Calu3 (cell line): Measurements from ENCODE around the gene GAD2. TPM values are rescaled to one million over a fixed set of nuclear protein-coding genes. Genes with fewer than 3 reads are reported as not detected.

Source experiments
- BruUV-seq: library from RNA; stranded (reverse); fragments of 400-500 nt; replicated peaks from 2 replicates; lab custom pipeline; 2021; lab: Mats Ljungman, UMichigan
- CTCF ChIA-PET: fragments of 300-600 bp; sonication (Branson Sonifier 250); formaldehyde crosslinking; loops from one replicate; lab custom pipeline; 2022; ENCODE audit warnings: antibody characterized with exemption; lab: Charles Lee
- DNase-seq: peaks from one replicate; pipeline ENCODE4 v3.0.0; 2022
- H3K27ac Mint-ChIP-seq: one replicate; pipeline ENCODE4 v1.8.0; 2022; ENCODE audit warnings: mixed read lengths; ENCODE audit not compliant: unreplicated experiment
- H3K27me3 Mint-ChIP-seq: one replicate; pipeline ENCODE4 v1.8.0; 2022; ENCODE audit warnings: mixed read lengths; ENCODE audit not compliant: unreplicated experiment
- H3K36me3 Mint-ChIP-seq: one replicate; pipeline ENCODE4 v1.8.0; 2022; ENCODE audit warnings: mild to moderate bottlenecking, moderate library complexity, mixed read lengths; ENCODE audit not compliant: insufficient read depth, unreplicated experiment
- H3K4me1 Mint-ChIP-seq: one replicate; pipeline ENCODE4 v1.8.0; 2022; ENCODE audit warnings: mild to moderate bottlenecking, low read depth, mixed read lengths; ENCODE audit not compliant: unreplicated experiment
- H3K4me3 Mint-ChIP-seq: one replicate; pipeline ENCODE4 v1.8.0; 2022; ENCODE audit warnings: mild to moderate bottlenecking, low read depth, moderate library complexity, mixed read lengths; ENCODE audit not compliant: unreplicated experiment
- H3K9me3 Mint-ChIP-seq: one replicate; pipeline ENCODE4 v1.8.0; 2022; ENCODE audit warnings: low read depth, mixed read lengths; ENCODE audit not compliant: unreplicated experiment
- CTCF ChIP-seq: fragments of 200-600 bp; IDR thresholded peaks from one replicate; pipeline ENCODE4 v1.8.0; 2022; ENCODE audit warnings: antibody characterized with exemption; ENCODE audit not compliant: unreplicated experiment
- intact Hi-C: fragments of 100-400 bp; cut with micrococcal nuclease; formaldehyde crosslinking; loops from one replicate; pipeline ENCODE4 v1.10.0; 2022; ENCODE audit not compliant: unreplicated experiment
- total RNA-seq: library from RNA; stranded (reverse); gene quantifications from 2 replicates; pipeline ENCODE4 v1.2.3, GENCODE V29; 2022

Gene GAD2
- total RNA-seq, 1 experiment from 2014 or later = not detected

- Mint-ChIP-seq H3K36me3 (no peaks in the 10 kb centered on the region), H3K4me3 (no peak overlapping the region)
- no peak for DNase-seq
Observed at GRCh38 chr10:26221541-26221940, 5.0 kb downstream of the GAD2 start.

GRCh38 chr10:26222563-26222962 is 6.0 kb downstream of the GAD2 start:
- DNase-seq = no peak
- Mint-ChIP-seq H3K36me3 (no peaks in the 10 kb centered on the region), H3K27ac (no peak overlapping the region), H3K9me3 (no peaks in the 10 kb centered on the region), H3K4me1 (no peaks in the 10 kb centered on the region), H3K4me3 (no peak overlapping the region), H3K27me3 (peaks cover 64% of the 10 kb centered on the region)
- no TSS peak for BruUV-seq
- CTCF ChIA-PET = no interaction called here
- no peak for TF ChIP-seq CTCF
- intact Hi-C loops = no loop called here

More at GRCh38 chr10:26221541-26221940, 5.0 kb downstream of the GAD2 start:
- peaks cover 67% of the 10 kb centered on the region for H3K27me3 Mint-ChIP-seq
- CTCF ChIA-PET = no interaction called here
- H3K4me1 Mint-ChIP-seq = no peaks in the 10 kb centered on the region
- no peak for TF ChIP-seq CTCF
- intact Hi-C loops = no loop called here
- no TSS peak for BruUV-seq
- no peak overlapping the region for H3K27ac Mint-ChIP-seq
- H3K9me3 Mint-ChIP-seq = no peaks in the 10 kb centered on the region

- H3K4me1 Mint-ChIP-seq = no peaks in the 10 kb centered on the region
- no peaks in the 10 kb centered on the region for H3K36me3 Mint-ChIP-seq
- peaks cover 63% of the 10 kb centered on the region for H3K27me3 Mint-ChIP-seq
- BruUV-seq = no TSS peak
- no peak for DNase-seq
- CTCF ChIA-PET = interaction anchor here (1.1 kb wide), 1 partner anchor 9 kb away, joined by 3 read pairs; the partner anchor contains the start of gene GAD2
- H3K4me3 Mint-ChIP-seq = no peak overlapping the region
- H3K27ac Mint-ChIP-seq = no peak overlapping the region
- TF ChIP-seq CTCF = no peak
- no peaks in the 10 kb centered on the region for H3K9me3 Mint-ChIP-seq
- intact Hi-C loops = no loop called here
Observed at GRCh38 chr10:26225322-26225721, 8.7 kb downstream of the GAD2 start.

GRCh38 chr10:26227786-26228185 is 11.2 kb downstream of the GAD2 start:
- no TSS peak for BruUV-seq
- H3K4me3 Mint-ChIP-seq = no peak overlapping the region
- no peaks in the 10 kb centered on the region for H3K9me3 Mint-ChIP-seq
- H3K27ac Mint-ChIP-seq = no peak overlapping the region
- no peaks in the 10 kb centered on the region for H3K4me1 Mint-ChIP-seq
- peaks cover 58% of the 10 kb centered on the region for H3K27me3 Mint-ChIP-seq
- no peak for TF ChIP-seq CTCF
- no peak for DNase-seq
- H3K36me3 Mint-ChIP-seq = no peaks in the 10 kb centered on the region
- CTCF ChIA-PET = no interaction called here
- intact Hi-C loops = no loop called here
